GDM1 (cell line): ENCODE measurements around the gene ARHGAP9.
"Not testable (repeated sequence)": the region's sequence is repeated elsewhere in the genome, so short reads cannot be mapped to it uniquely, and the experiment has no call there.

Experiments
- DNase-seq: peaks from one replicate; lab custom pipeline; 2025; lab: John Stamatoyannopoulos, UW

Gene ARHGAP9

GRCh38 chr12:57479376-57480115 is at the start of gene ARHGAP9:
Gene ARHGAP9, minus strand, starts transcription at chr12:57479866. Its CDS starts 460 bp downstream, at chr12:57479406.
- DNase-seq = no peak

DNA sequence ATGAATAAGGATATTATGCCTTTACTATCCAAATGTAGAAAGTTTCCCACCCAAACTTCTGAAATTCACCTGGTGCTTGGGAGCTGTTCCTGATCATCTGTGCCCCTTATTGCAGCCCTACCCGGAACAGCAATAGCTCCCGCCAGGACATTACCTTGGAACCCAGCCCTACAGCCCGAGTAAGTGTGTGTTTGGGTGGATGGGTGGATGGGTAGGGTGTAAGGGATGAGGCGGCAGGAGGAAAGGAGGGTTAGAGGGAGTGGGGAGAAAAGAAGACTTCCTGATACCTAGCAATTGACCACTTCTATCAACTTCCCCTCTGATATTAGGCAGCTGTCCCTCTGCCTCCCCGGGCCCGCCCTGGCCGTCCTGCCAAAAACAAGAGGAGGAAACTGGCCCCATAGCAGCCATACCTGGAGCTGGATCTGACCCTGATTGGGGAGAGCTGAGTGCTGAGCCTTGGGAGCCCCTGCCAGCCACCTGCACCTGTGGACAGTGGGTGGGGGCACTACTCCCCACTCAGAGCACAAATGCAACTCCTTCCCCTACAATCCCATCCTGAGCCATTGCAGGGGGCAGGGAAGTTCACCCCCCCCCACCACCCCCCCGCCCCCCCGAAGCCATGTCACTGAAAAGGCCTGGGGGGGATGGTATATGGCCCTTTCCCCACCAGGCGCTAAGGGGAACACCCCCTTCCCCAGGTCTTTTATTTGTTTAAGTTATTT is 49.3 kb upstream of the ARHGAP9 start:
- DNase-seq = no peak

GRCh38 chr12:57528176-57528575 is 48.5 kb upstream of the ARHGAP9 start:
- no peak for DNase-seq

- DNase-seq = no peak
Observed at GRCh38 chr12:57527184-57527583, 47.5 kb upstream of the ARHGAP9 start.

DNA sequence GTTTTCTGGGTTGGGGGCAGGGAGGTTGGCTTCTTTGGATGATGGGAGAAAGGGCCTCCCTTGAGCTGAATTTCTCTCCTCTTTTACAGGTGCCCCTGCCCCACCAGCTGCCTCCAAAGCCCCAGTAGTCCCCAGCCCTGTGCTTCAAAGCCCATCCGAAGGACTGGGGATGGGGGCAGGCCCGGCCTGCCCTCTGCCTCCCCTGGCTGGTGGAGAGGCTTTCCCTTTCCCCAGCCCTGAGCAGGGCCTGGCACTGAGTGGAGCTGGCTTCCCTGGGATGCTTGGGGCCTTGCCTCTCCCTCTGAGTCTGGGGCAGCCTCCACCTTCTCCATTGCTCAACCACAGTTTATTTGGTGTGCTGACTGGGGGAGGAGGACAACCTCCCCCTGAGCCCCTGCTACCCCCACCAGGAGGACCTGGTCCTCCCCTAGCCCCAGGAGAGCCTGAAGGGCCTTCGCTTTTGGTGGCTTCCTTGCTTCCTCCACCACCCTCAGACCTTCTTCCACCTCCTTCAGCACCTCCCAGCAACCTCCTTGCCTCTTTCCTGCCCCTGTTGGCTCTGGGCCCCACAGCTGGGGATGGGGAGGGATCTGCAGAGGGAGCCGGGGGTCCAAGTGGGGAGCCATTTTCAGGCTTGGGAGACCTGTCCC is 46.9 kb upstream of the ARHGAP9 start:
- no peak for DNase-seq

DNA sequence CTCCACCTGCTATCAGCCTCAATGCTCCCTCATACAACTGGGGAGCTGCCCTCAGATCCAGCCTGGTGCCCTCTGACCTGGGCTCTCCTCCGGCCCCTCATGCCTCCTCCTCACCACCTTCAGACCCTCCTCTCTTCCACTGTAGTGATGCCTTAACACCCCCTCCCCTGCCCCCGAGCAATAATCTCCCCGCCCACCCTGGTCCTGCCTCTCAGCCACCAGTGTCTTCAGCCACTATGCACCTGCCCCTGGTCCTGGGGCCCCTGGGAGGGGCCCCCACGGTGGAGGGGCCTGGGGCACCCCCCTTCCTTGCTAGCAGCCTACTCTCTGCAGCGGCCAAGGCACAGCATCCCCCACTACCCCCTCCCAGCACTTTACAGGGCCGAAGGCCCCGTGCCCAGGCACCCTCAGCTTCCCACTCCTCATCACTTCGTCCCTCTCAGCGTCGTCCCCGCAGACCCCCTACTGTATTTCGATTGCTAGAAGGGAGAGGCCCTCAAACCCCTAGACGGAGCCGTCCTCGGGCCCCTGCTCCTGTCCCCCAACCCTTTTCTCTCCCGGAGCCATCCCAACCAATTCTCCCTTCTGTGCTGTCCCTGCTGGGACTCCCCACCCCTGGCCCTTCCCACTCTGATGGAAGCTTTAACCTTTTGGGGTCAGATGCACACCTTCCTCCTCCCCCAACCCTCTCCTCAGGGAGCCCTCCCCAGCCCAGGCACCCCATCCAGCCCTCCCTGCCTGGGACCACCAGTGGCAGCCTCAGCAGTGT is 46.1 kb upstream of the ARHGAP9 start:
- no peak for DNase-seq

GRCh38 chr12:57524814-57525614 is 45.3 kb upstream of the ARHGAP9 start:
- no peak for DNase-seq

DNA sequence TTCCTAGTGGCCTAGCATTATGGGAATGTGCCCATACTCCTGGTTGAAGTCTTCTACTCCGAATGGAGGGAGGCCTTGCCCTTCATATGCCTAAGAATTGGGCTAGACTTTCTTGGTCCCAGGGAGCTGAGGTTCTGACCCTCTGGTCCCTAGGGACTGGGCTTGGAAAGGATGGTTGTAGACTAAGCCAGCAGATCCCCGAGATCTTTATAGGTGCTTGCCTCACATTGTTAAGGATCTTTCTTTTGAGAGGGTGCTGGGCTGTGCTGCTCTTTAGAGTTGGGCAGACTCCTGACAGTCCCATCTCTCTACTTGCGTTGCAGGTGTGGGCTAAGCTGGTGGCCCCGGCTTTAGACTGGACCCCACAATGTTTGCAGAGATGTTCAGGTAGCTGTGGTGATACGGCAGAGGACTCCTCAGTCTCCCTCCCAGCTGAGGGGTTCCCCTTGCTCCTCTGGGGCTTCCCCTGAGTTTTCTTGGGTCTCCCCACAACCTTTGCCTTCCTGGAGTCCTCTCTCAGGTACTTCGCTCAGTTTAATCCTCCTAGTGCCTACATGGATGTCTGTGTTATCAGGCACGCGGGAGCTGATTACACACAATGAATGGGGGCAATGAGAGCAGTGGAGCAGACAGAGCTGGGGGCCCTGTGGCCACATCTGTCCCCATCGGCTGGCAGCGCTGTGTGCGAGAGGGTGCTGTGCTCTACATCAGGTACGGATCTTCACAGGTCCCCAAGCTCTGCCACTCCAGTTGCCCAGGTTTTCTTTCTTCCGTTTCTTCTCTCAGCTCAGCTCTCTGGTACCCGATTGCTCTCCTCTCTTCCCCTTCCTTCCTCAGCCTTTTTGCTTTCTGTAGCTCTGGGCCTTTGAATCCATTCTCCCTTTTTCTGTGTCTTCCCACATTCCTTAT is 44.3 kb upstream of the ARHGAP9 start:
- DNase-seq = no peak

- peak; percentile 87 for DNase-seq
Observed at GRCh38 chr12:57522887-57523705, 43.4 kb upstream of the ARHGAP9 start.

DNA sequence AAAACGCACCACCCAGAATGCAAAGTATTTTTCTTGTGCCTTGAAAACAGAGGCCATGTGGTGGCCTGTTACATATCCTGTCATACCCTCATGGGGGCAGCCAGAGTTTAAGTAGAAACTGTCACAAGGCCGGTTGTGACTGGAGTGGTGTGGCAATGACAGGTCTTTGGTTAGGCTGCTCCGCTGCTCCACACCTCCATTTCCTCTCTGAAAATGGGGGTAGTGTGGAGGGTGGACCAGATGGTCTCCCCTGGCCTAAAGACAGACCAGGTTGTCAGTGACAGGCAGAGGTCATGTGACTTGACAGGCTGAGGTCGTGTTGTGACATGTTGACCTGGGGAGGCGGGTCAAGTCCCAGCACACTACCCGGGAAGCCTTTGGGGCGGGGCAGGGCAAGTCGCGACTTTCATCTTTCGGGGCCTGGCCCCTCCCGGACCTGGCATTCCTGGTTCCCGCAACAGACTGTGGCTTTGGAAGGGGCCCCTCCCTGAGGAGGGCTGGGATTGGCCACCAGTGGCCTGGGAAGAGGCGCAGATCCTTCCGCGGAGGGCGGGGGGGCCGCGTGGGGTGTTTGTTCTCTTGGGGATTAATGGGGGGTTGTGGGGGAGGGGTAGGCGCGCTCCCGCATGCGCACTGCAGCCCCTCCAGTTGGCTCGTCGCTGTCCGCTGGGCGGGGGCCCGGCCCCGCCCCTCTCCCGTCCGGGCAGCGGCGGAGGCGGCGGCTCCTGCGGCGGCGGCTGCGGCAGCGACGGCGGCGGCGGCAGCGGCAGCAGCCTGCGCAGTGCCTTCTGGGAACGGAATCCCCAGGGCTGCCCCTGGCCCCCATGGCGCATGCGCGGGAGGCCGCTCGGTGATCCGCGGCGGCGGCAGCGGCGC is 42.6 kb upstream of the ARHGAP9 start, which contains the start of gene MBD6:
Gene MBD6 (plus strand): TSS at position 814 of the 876 bp plus-strand sequence. CDS start 1,480 bp downstream, outside the sequence.
- DNase-seq = peak; percentile 91

DNA sequence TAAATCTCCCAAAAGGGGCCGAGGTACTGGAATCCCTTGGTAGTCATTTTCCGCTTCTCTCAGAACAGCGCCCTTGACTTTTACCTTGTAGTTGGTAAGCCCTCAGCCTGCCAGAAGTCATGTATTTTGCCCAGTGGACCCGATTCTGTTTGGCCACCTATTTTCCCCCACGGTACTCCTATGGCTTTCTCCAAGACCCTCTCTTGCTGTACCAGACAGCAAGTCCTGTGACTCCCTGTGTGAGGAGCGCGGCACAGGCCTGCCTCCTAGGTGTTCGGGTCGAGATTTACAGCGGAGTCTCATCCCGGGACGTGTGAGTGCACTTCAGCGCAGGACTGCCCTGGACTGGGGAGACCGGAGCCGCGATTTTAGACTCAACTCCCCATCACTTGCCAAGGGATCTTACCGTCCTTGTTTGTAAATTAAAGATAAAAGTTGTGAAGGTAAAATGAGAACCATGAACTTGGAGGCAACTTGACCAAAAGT is 41.9 kb upstream of the ARHGAP9 start:
- no peak for DNase-seq

GRCh38 chr12:57520053-57520818 is 40.6 kb upstream of the ARHGAP9 start, which contains the start of gene DDIT3:
Gene DDIT3, minus strand, starts transcription at chr12:57520514. Its CDS starts 3,108 bp downstream, at chr12:57517406.
- peak; percentile 99 for DNase-seq

DNA sequence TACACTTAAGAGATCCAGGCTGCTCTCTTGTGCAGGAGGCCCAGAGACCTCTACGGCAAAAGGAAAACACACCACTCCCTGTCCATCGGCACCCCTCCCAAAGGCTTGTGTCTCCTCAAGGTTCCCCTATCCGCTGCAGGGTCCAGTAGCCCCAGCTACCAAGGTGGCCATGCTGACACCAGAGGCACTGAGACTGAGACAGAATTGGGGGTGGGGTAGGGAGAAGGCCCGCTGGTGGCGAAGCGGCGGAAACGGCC is 40.1 kb upstream of the ARHGAP9 start:
- no peak for DNase-seq

- DNase-seq = no peak
Observed at GRCh38 chr12:57518920-57519795, 39.5 kb upstream of the ARHGAP9 start.

DNA sequence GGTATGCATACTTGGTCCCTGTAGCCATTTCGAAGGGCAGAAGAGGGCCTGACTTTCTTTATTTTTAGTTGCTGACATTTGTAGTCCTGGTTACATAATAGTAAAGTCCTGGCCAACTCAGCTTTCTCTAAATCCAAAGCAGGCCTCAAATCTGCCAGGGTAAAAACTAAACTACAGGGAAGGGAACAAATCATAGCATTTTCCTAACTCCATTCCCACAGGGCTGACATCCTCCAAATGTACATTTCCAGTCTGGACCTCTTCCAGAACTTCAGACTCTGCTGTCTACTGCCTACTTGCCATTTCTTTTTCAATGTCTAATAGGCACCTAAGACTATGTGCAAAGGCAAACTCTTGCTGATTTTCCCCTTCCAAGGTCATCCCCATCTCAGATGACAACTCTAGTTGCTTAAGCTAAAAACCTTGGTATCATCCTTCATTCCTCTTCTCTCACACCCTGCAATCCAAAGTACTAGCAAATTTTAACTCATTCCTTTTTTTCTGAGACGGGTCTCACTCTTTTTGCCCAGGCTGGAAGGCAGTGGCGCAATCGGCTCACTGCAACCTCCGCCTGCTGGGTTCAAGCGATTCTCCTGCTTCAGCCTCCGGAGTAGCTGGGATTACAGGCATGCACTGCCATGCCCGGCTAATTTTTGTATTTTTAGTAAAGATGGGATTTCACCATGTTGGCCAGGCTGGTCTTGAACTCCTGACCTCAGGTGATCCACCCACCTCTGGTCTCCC is 38.7 kb upstream of the ARHGAP9 start:
- no peak for DNase-seq

DNA sequence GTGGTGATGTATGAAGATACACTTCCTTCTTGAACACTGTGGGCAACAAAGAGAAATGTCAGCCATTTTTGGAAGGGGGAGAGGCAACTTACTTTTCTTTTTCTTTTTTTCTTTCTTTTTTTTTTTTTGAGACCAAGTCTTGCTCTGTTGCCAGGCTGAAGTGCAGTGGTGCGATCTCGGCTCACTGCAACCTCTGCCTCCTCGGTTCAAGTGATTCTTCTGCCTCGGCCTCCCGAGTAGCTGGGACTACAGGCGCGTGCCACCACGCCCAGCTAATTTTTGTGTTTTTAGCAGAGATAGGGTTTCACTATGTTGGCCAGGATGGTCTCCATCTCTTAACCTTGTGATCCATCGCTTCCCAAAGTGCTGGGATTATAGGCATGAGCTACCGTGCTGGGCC is 38.1 kb upstream of the ARHGAP9 start:
- DNase-seq = not testable (repeated sequence)
